OCI-LY1 (cell line): ENCODE data around the gene FNBP1.
"Not testable (repeated sequence)": the region's sequence is repeated elsewhere in the genome, so short reads cannot be mapped to it uniquely, and the experiment has no call there.

Experiments used
- H2AFZ ChIP-seq: fragments of 200-600 bp; sonication (generic), shearing (Covaris generic); 2 replicates; pipeline ENCODE4 v1.6.0; 2014; ENCODE audit warnings: antibody characterized with exemption, mild to moderate bottlenecking, low read length
- H3F3A ChIP-seq: fragments of 200-600 bp; sonication (generic), shearing (Covaris generic); 2 replicates; pipeline ENCODE4 v1.6.0; 2014; ENCODE audit warnings: mild to moderate bottlenecking, antibody characterized with exemption, low read length, moderate library complexity; ENCODE audit not compliant: insufficient read depth
- H3K27ac ChIP-seq: fragments of 200-600 bp; sonication (generic); 2 replicates; pipeline ENCODE4 v1.5.1; 2014; ENCODE audit warnings: low read length, mixed run types, mild to moderate bottlenecking, low read depth; ENCODE audit not compliant: poor library complexity, severe bottlenecking
- H3K27me3 ChIP-seq: fragments of 200-600 bp; sonication (generic); 2 replicates; pipeline ENCODE4 v1.6.0; 2014; ENCODE audit warnings: antibody characterized with exemption, mild to moderate bottlenecking, low read length, moderate library complexity; ENCODE audit not compliant: insufficient read depth
- H3K36me3 ChIP-seq: fragments of 200-600 bp; sonication (generic); 2 replicates; pipeline ENCODE4 v1.6.1; 2014; ENCODE audit warnings: mild to moderate bottlenecking, antibody characterized with exemption, low read length, moderate library complexity, mixed read lengths; ENCODE audit not compliant: insufficient read depth
- H3K4me1 ChIP-seq: fragments of 200-600 bp; sonication (generic); 2 replicates; pipeline ENCODE4 v1.5.1; 2014; ENCODE audit warnings: mild to moderate bottlenecking, low read length, moderate library complexity; ENCODE audit not compliant: insufficient read depth, severe bottlenecking
- H3K4me2 ChIP-seq: fragments of 200-600 bp; sonication (generic), shearing (Covaris generic); 2 replicates; pipeline ENCODE4 v1.6.1; 2014; ENCODE audit warnings: low read length
- H3K4me3 ChIP-seq: fragments of 200-600 bp; sonication (generic); 2 replicates; pipeline ENCODE4 v1.5.1; 2014; ENCODE audit warnings: low read length, low read depth, mild to moderate bottlenecking, mixed read lengths; ENCODE audit not compliant: poor library complexity, severe bottlenecking
- H3K79me2 ChIP-seq: fragments of 200-600 bp; shearing (Covaris generic); 2 replicates; pipeline ENCODE4 v1.6.1; 2016; ENCODE audit warnings: mixed run types, low read length, mixed read lengths; ENCODE audit not compliant: insufficient read depth
- H3K9ac ChIP-seq: fragments of 200-600 bp; sonication (generic), shearing (Covaris generic); 2 replicates; pipeline ENCODE4 v1.6.1; 2014; ENCODE audit warnings: mild to moderate bottlenecking, low read length, mixed read lengths
- H3K9me2 ChIP-seq: fragments of 200-600 bp; sonication (generic), shearing (Covaris generic); 2 replicates; pipeline ENCODE4 v1.6.1; 2014; ENCODE audit warnings: low read depth, mild to moderate bottlenecking, low read length, mixed read lengths
- H3K9me3 ChIP-seq: fragments of 200-600 bp; shearing (Covaris generic); 2 replicates; pipeline ENCODE4 v1.6.1; 2014; ENCODE audit warnings: low read length, mixed read lengths
- H4K20me1 ChIP-seq: fragments of 200-600 bp; sonication (generic), shearing (Covaris generic); 2 replicates; pipeline ENCODE4 v1.6.0; 2016; ENCODE audit warnings: mild to moderate bottlenecking, low read length; ENCODE audit not compliant: insufficient read depth
- CTCF ChIP-seq: fragments of 200-600 bp; sonication (generic), shearing (Covaris generic); IDR thresholded peaks from 2 replicates; pipeline ENCODE4 v1.5.1; 2017; ENCODE audit warnings: mild to moderate bottlenecking, antibody characterized with exemption, low read length, moderate library complexity, mixed read lengths
- EZH2 ChIP-seq: fragments of 200-600 bp; sonication (generic), shearing (Covaris generic); IDR thresholded peaks from 2 replicates; pipeline ENCODE4 v1.8.0; 2017; ENCODE audit warnings: borderline replicate concordance, mixed run types, mild to moderate bottlenecking, antibody characterized with exemption, low read length, moderate library complexity, mixed read lengths

FNBP1 gene

GRCh38 chr9:130001190-130001589 lies 41.8 kb downstream of the FNBP1 start:
- H3K27ac ChIP-seq, result no peak overlapping the region
- H4K20me1 ChIP-seq, result no peaks in the 10 kb centered on the region
- no peak overlapping the region for H3K9ac ChIP-seq
- no peak overlapping the region for H2AFZ ChIP-seq
- H3F3A ChIP-seq, result no peaks in the 10 kb centered on the region
- H3K9me2 ChIP-seq, result no peaks in the 10 kb centered on the region
- H3K4me1 ChIP-seq, result peaks cover 5% of the 10 kb centered on the region
- no peak overlapping the region for H3K4me2 ChIP-seq
- no peak overlapping the region for H3K4me3 ChIP-seq
- H3K36me3 ChIP-seq, result no peaks in the 10 kb centered on the region
- H3K79me2 ChIP-seq, result no peaks in the 10 kb centered on the region
- TF ChIP-seq CTCF (no peak), EZH2 (no peak)
- H3K27me3 ChIP-seq, result no peaks in the 10 kb centered on the region; the same call in 1 of the 2 replicates
- H3K9me3 ChIP-seq, result no peaks in the 10 kb centered on the region

- H3K36me3 ChIP-seq, result no peaks in the 10 kb centered on the region
- no peaks in the 10 kb centered on the region for H3F3A ChIP-seq
- H4K20me1 ChIP-seq, result no peaks in the 10 kb centered on the region
- H3K9me2 ChIP-seq, result no peaks in the 10 kb centered on the region
- H2AFZ ChIP-seq, result no peak overlapping the region
- H3K4me1 ChIP-seq, result peaks cover 8% of the 10 kb centered on the region
- no peaks in the 10 kb centered on the region for H3K9me3 ChIP-seq
- H3K4me2 ChIP-seq, result no peak overlapping the region
- no peaks in the 10 kb centered on the region for H3K79me2 ChIP-seq
- no peak overlapping the region for H3K27ac ChIP-seq
- H3K9ac ChIP-seq, result no peak overlapping the region
- TF ChIP-seq CTCF, result no peak
- no peak for TF ChIP-seq EZH2
- no peaks in the 10 kb centered on the region; the same call in 1 of the 2 replicates for H3K27me3 ChIP-seq
- no peak overlapping the region for H3K4me3 ChIP-seq
Observed at GRCh38 chr9:129999141-129999510, 43.9 kb downstream of the FNBP1 start.

GRCh38 chr9:129998491-129999140 lies 44.4 kb downstream of the FNBP1 start:
- H3K9me2 ChIP-seq, result no peaks in the 10 kb centered on the region
- H3K4me2 ChIP-seq, result no peak overlapping the region
- H4K20me1 ChIP-seq, result no peaks in the 10 kb centered on the region
- no peaks in the 10 kb centered on the region for H3K36me3 ChIP-seq
- H3K27me3 ChIP-seq, result no peaks in the 10 kb centered on the region; the same call in 1 of the 2 replicates
- no peaks in the 10 kb centered on the region for H3K79me2 ChIP-seq
- H2AFZ ChIP-seq, result no peak overlapping the region
- no peak for TF ChIP-seq EZH2
- no peak for TF ChIP-seq CTCF
- H3K4me1 ChIP-seq, result peaks cover 8% of the 10 kb centered on the region
- no peaks in the 10 kb centered on the region for H3K9me3 ChIP-seq
- no peak overlapping the region for H3K9ac ChIP-seq
- no peak overlapping the region for H3K4me3 ChIP-seq
- no peaks in the 10 kb centered on the region for H3F3A ChIP-seq
- H3K27ac ChIP-seq, result no peak overlapping the region

- not testable (repeated sequence) for H3K9ac ChIP-seq, H3K27ac ChIP-seq, H3K4me1 ChIP-seq, H3K9me3 ChIP-seq, H3K36me3 ChIP-seq, H3K9me2 ChIP-seq, H3F3A ChIP-seq, H2AFZ ChIP-seq, H3K4me3 ChIP-seq, H4K20me1 ChIP-seq, H3K4me2 ChIP-seq, H3K79me2 ChIP-seq, H3K27me3 ChIP-seq
Observed at GRCh38 chr9:129997706-129998105, 45.3 kb downstream of the FNBP1 start.
